SK-N-SH (cell line): ENCODE measurements around the gene HNRNPUL1. TPM values are rescaled to one million over a fixed set of nuclear protein-coding genes. Genes with fewer than 3 reads are reported as not detected.

Experiments
- CTCF ChIA-PET: fragments of 300-600, 350-600 bp; formaldehyde crosslinking; extraction: SDS; loops from one replicate; lab custom pipeline; 2021; lab: Yijun Ruan, JAX
- POLR2A ChIA-PET: fragments of 350-600 bp; sonication (Branson Sonifier 250); formaldehyde crosslinking; extraction: SDS; loops from one replicate; lab custom pipeline; 2020; ENCODE audit warnings: antibody characterized with exemption, inconsistent platforms; lab: Yijun Ruan, JAX
- DNase-seq: peaks from one replicate; pipeline ENCODE4 v3.0.0; 2012
- H2AFZ ChIP-seq: fragments of 200-600 bp; sonication (generic); 2 replicates; pipeline ENCODE4 v1.8.1; 2016; ENCODE audit warnings: antibody characterized with exemption, mild to moderate bottlenecking, low read depth
- H3F3A ChIP-seq: fragments of 200-600 bp; sonication (generic); replicated peaks from 2 replicates; pipeline ENCODE3; 2016; ENCODE audit warnings: antibody characterized with exemption, mild to moderate bottlenecking; ENCODE audit not compliant: insufficient read depth
- H3K27ac ChIP-seq, 2 experiments: fragments of 200-500 bp in 1 of 2; fragments of 200-600 bp in 1 of 2; sonication (Bioruptor generic) in 1 of 2; sonication (generic), shearing (Covaris generic) in 1 of 2; 2 replicates each; pipeline versions ENCODE4 v1.5.1 to v1.6.1; 2014 to 2016; ENCODE audit warnings: low read depth in 2 of 2, inconsistent platforms in 1 of 2, low read length in 1 of 2, mild to moderate bottlenecking in 1 of 2, mixed read lengths in 1 of 2
- H3K27me3 ChIP-seq: fragments of 200-600 bp; sonication (generic), shearing (Covaris generic); 2 replicates; pipeline ENCODE4 v1.6.1; 2016; ENCODE audit warnings: mixed run types; ENCODE audit not compliant: insufficient read depth
- H3K36me3 ChIP-seq, 2 experiments: fragments of 200-500 bp in 1 of 2; fragments of 200-600 bp in 1 of 2; sonication (Bioruptor generic) in 1 of 2; sonication (generic) in 1 of 2; replicated peaks in 1 of 2; 2 replicates each; pipeline versions ENCODE3 to v1.5.1; 2014 to 2016; ENCODE audit warnings: low read length in 1 of 2, mild to moderate bottlenecking in 1 of 2; ENCODE audit not compliant: insufficient read depth in 2 of 2, control insufficient read depth in 1 of 2
- H3K4me1 ChIP-seq, 2 experiments: fragments of 200-500 bp in 1 of 2; fragments of 200-600 bp in 1 of 2; sonication (Bioruptor generic) in 1 of 2; sonication (generic), shearing (Covaris generic) in 1 of 2; 2 replicates each; pipeline versions ENCODE4 v1.5.1 to v1.6.1; 2014 to 2016; ENCODE audit warnings: low read depth in 1 of 2, low read length in 1 of 2, mixed run types in 1 of 2; ENCODE audit not compliant: insufficient read depth in 2 of 2, control insufficient read depth in 1 of 2
- H3K4me2 ChIP-seq: fragments of 200-600 bp; sonication (generic), shearing (Covaris generic); 2 replicates; pipeline ENCODE4 v1.6.1; 2017; ENCODE audit warnings: mixed run types
- H3K4me3 ChIP-seq, 2 experiments: fragments of 200-500 bp in 1 of 2; fragments of 200-600 bp in 1 of 2; sonication (Bioruptor generic) in 1 of 2; sonication (generic), shearing (Covaris generic) in 1 of 2; 2 replicates each; pipeline versions ENCODE4 v1.5.1 to v1.8.1; 2014 to 2016; ENCODE audit warnings: low read depth in 2 of 2, inconsistent platforms in 1 of 2, low read length in 1 of 2, mild to moderate bottlenecking in 1 of 2, mixed read lengths in 1 of 2, moderate library complexity in 1 of 2
- H3K79me2 ChIP-seq: fragments of 200-600 bp; sonication (generic); 2 replicates; pipeline ENCODE4 v1.8.1; 2017; ENCODE audit warnings: mild to moderate bottlenecking; ENCODE audit not compliant: insufficient read depth
- H3K9ac ChIP-seq: fragments of 200-600 bp; sonication (generic); 2 replicates; pipeline ENCODE4 v1.6.1; 2017; ENCODE audit warnings: mixed run types
- H3K9me2 ChIP-seq: fragments of 200-600 bp; sonication (generic); 2 replicates; pipeline ENCODE4 v1.6.1; 2017; ENCODE audit warnings: mixed run types
- H3K9me3 ChIP-seq: fragments of 200-600 bp; sonication (generic); 2 replicates; pipeline ENCODE4 v1.6.1; 2017; ENCODE audit warnings: mixed run types, mild to moderate bottlenecking, moderate library complexity
- H4K20me1 ChIP-seq: fragments of 200-600 bp; sonication (generic); 2 replicates; pipeline ENCODE4 v1.6.1; 2017; ENCODE audit warnings: mild to moderate bottlenecking, mixed run types; ENCODE audit not compliant: insufficient read depth
- CHD2 ChIP-seq: fragments of 150-350 bp; IDR thresholded peaks from 2 replicates; pipeline ENCODE4 v1.6.1; 2018; ENCODE audit warnings: low read length; ENCODE audit not compliant: partially characterized antibody
- FOSL2 ChIP-seq: IDR thresholded peaks from 2 replicates; pipeline ENCODE4 v1.4.0; 2012; ENCODE audit warnings: low read depth, mild to moderate bottlenecking, moderate library complexity, borderline replicate concordance
- GABPA ChIP-seq: IDR thresholded peaks from 2 replicates; pipeline ENCODE4 v1.4.0; 2012; ENCODE audit warnings: low read depth, mild to moderate bottlenecking
- NFIC ChIP-seq: IDR thresholded peaks from 2 replicates; pipeline ENCODE4 v1.4.0; 2012; ENCODE audit warnings: borderline replicate concordance
- NRF1 ChIP-seq: IDR thresholded peaks from 2 replicates; pipeline ENCODE4 v1.6.1; 2012; ENCODE audit warnings: low read depth, mild to moderate bottlenecking, low read length
- POLR2AphosphoS5 ChIP-seq: IDR thresholded peaks from 2 replicates; pipeline ENCODE4 v1.6.1; 2012; ENCODE audit warnings: low read depth, low read length
- RFX5 ChIP-seq: IDR thresholded peaks from 2 replicates; pipeline ENCODE4 v1.6.1; 2012; ENCODE audit warnings: mild to moderate bottlenecking, improper control_type of control experiment, low read length
- TAF1 ChIP-seq: IDR thresholded peaks from 2 replicates; pipeline ENCODE4 v1.6.1; 2012; ENCODE audit warnings: low read depth, mild to moderate bottlenecking, low read length, moderate library complexity, borderline replicate concordance
- TCF12 ChIP-seq: IDR thresholded peaks from 2 replicates; pipeline ENCODE4 v1.4.0; 2012
- TEAD4 ChIP-seq: IDR thresholded peaks from 2 replicates; pipeline ENCODE4 v1.4.0; 2012; ENCODE audit warnings: mild to moderate bottlenecking, borderline replicate concordance; ENCODE audit not compliant: insufficient read depth
- WGBS: methylation state at CpG from one replicate; pipeline ENCODE4 v1.1.6; 2017; ENCODE audit warnings: low lambda C conversion rate; 5-methylcytosine and 5-hydroxymethylcytosine counted together
- polyA plus RNA-seq, 3 experiments: library from polyadenylated mRNA; depleted of rRNA; stranded (reverse); fragments of >200 nt; gene quantifications; 2 replicates each; pipeline ENCODE4 v1.2.3, GENCODE V29; 2012
- TF ChIP-seq, protein P1 (sequence below): fragments of 200-600 bp; sonication (generic); IDR thresholded peaks from 2 replicates; pipeline ENCODE4 v1.6.1; 2017; ENCODE audit warnings: antibody characterized with exemption, mild to moderate bottlenecking, moderate library complexity
- TF ChIP-seq, protein P2 (sequence below): fragments of 150-350 bp; IDR thresholded peaks from 2 replicates; pipeline ENCODE4 v1.6.1; 2016; ENCODE audit warnings: mild to moderate bottlenecking, low read depth, low read length

Gene HNRNPUL1
- polyA plus RNA-seq, 1 of the 3 experiments (the other 2 are of a cell fraction), result 41.5 TPM

DNA sequence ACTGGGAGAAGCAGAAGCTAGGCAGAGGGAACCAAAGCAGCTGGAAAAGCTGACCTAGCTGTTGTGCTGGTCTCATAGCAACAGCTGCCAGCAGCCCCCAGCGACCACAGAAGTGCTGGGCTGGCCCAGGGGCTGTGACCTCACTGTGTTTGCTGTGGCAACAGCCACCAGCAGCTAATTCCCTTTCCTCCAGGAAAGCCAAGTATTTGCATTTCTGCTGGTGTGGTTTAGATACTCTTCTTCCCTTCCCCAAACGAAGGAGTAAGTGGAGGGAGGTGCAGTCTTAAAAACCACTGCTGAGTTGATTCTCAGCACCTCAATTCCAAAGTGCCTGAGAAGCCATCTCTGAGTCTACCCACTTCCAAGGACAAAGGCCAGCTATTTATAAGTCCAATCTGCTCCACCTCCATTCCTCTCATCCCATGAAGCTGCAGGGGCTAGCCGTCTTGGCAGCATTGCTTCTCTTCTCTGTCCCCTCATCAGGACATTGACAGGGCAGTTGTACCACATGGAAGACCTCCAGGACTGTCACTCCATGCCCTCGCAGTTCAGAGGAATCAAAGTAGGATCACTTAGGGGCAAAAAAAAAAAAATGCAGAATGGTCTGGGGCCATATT, 34.3 kb downstream of the HNRNPUL1 start:
- peaks cover 11% of the 10 kb centered on the region; the same call in 1 of the 2 replicates for H3K79me2 ChIP-seq
- DNase-seq, result no peak
- no peaks in the 10 kb centered on the region for H3K4me1 ChIP-seq
- ChIA-PET CTCF (interaction anchor here (1.0 to 12.4 kb wide), 3 partner anchors 8 to 34 kb away, joined by 3 to 105 read pairs (median 3); partner anchors contain the start of genes CCDC97 and HNRNPUL1), POLR2A (no interaction called here)
- peaks cover 17% of the 10 kb centered on the region for H3F3A ChIP-seq
- peak overlapping the region; percentile 41; the same call in 1 of the 2 replicates for H3K9ac ChIP-seq
- no peak overlapping the region for H3K4me3 ChIP-seq
- H4K20me1 ChIP-seq, result peaks cover 9% of the 10 kb centered on the region; the same call in 1 of the 2 replicates
- no peaks in the 10 kb centered on the region for H3K27me3 ChIP-seq
- H3K9me2 ChIP-seq, result no peaks in the 10 kb centered on the region
- peak overlapping the region in 1 of 2 experiments; percentile 80; a peak in 2 of 4 replicates for H3K27ac ChIP-seq
- no peak overlapping the region for H2AFZ ChIP-seq
- WGBS, result 91% methylated on average over 4 of the region's 4 CpGs
- peaks cover 68 to 95% of the 10 kb centered on the region in 2 experiments for H3K36me3 ChIP-seq
- H3K9me3 ChIP-seq, result no peaks in the 10 kb centered on the region
- TF ChIP-seq FOSL2 (no peak), TCF12 (no peak), POLR2AphosphoS5 (no peak), TEAD4 (no peak), NFIC (no peak), RFX5 (no peak), NRF1 (no peak), CHD2 (no peak)
- TF ChIP-seq, all 33 proteins: peak for 0
- H3K4me2 ChIP-seq, result no peak overlapping the region; the same call in 1 of the 2 replicates

DNA sequence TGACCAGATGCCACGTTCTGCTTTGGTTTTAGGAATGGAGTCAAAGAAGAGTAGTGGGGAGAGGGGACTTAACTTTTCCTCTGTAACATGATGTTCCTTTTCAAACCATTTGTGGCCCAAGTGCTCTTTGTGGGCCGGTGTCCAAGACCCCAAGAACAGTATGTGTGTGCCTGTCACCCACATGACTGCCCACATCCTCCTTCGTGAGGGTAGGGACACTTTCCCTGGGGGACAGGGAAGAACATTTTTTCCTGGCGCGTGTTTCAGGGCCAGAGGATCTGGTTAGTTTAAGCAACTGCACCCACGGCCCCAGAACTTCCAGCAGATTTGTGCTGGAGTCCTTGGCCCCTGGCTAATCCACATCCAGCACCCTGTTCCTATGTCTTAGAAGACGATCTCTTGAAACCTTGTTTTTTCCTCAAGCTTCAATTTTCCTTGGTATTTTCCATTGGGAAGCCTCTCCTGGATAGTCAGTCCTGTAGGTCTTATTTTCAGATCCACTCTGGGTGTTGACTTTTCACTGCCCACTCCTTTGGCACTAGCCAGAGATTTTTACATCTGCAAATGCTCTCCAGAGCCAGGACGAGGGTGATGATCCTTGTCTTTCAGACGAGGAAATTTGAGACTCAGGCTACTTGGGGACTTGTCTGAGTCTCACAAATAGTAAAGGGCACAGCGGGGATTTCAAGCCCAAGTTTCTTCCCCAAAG, 35.0 kb downstream of the HNRNPUL1 start:
- Histone ChIP-seq H3K36me3 (peaks cover 65 to 95% of the 10 kb centered on the region in 2 experiments), H3K9ac (no peak overlapping the region), H3F3A (peaks cover 17% of the 10 kb centered on the region), H3K27ac (peak overlapping the region in 1 of 2 experiments; percentile 80; a peak in 2 of 4 replicates), H3K27me3 (no peaks in the 10 kb centered on the region), H3K9me3 (no peaks in the 10 kb centered on the region), H4K20me1 (peaks cover 9% of the 10 kb centered on the region; the same call in 1 of the 2 replicates), H3K4me1 (no peaks in the 10 kb centered on the region), H2AFZ (no peak overlapping the region), H3K79me2 (peaks cover 11% of the 10 kb centered on the region; the same call in 1 of the 2 replicates), H3K4me3 (no peak overlapping the region), H3K4me2 (no peak overlapping the region), H3K9me2 (no peaks in the 10 kb centered on the region)
- DNase-seq, result no peak
- TF ChIP-seq POLR2AphosphoS5 (no peak), TAF1 (no peak), GABPA (no peak)
- TF ChIP-seq, protein P1, sequence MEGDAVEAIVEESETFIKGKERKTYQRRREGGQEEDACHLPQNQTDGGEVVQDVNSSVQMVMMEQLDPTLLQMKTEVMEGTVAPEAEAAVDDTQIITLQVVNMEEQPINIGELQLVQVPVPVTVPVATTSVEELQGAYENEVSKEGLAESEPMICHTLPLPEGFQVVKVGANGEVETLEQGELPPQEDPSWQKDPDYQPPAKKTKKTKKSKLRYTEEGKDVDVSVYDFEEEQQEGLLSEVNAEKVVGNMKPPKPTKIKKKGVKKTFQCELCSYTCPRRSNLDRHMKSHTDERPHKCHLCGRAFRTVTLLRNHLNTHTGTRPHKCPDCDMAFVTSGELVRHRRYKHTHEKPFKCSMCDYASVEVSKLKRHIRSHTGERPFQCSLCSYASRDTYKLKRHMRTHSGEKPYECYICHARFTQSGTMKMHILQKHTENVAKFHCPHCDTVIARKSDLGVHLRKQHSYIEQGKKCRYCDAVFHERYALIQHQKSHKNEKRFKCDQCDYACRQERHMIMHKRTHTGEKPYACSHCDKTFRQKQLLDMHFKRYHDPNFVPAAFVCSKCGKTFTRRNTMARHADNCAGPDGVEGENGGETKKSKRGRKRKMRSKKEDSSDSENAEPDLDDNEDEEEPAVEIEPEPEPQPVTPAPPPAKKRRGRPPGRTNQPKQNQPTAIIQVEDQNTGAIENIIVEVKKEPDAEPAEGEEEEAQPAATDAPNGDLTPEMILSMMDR, result no peak
- TF ChIP-seq, protein P2, sequence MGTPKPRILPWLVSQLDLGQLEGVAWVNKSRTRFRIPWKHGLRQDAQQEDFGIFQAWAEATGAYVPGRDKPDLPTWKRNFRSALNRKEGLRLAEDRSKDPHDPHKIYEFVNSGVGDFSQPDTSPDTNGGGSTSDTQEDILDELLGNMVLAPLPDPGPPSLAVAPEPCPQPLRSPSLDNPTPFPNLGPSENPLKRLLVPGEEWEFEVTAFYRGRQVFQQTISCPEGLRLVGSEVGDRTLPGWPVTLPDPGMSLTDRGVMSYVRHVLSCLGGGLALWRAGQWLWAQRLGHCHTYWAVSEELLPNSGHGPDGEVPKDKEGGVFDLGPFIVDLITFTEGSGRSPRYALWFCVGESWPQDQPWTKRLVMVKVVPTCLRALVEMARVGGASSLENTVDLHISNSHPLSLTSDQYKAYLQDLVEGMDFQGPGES, result no peak
- ChIA-PET CTCF (interaction anchor here (1.0 to 12.4 kb wide), 3 partner anchors 8 to 35 kb away, joined by 3 to 105 read pairs (median 3); partner anchors contain the start of genes CCDC97 and HNRNPUL1), POLR2A (no interaction called here)
- 93% methylated on average over 10 of the region's 10 CpGs for WGBS
